ENCODE data around the gene CD6.

Gene CD6

DNA sequence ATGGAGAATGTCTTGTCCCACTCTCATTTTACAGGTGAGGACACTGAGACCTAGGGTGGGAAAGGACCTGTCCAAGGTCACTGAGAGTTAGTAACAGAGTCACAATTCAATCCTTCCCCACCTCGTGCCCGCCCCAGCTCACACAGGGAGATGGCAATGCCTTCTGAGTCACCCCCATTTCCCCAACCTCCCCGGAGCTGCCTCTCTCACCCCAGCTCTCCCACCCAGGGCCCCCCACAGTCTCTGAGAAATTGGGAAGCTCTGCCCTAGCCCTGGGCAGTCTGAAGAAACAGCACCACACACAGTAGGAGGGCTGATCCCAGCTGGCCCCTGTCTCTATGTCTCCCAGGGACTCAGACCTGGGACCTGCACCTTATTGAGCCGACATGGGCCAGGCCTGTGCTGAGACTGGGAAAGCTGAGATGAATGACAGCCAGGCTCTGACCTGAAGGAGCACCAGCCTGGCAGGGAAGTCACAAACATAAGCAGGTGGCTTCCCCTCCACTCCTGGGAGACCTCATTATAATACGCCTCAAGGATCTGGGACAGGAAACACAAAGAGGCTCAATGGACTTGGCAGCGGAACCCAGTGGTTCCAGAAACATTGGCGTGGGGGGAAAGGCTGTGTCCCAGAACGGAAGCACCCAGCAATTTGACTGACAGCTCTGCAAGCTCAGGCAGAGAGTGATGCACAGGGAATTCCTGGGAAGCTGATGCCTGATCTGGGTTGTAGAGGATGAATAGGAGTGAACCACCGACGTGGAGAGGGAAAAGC is 51.0 kb downstream of the CD6 start:
- TF ChIP-seq, protein P1, sequence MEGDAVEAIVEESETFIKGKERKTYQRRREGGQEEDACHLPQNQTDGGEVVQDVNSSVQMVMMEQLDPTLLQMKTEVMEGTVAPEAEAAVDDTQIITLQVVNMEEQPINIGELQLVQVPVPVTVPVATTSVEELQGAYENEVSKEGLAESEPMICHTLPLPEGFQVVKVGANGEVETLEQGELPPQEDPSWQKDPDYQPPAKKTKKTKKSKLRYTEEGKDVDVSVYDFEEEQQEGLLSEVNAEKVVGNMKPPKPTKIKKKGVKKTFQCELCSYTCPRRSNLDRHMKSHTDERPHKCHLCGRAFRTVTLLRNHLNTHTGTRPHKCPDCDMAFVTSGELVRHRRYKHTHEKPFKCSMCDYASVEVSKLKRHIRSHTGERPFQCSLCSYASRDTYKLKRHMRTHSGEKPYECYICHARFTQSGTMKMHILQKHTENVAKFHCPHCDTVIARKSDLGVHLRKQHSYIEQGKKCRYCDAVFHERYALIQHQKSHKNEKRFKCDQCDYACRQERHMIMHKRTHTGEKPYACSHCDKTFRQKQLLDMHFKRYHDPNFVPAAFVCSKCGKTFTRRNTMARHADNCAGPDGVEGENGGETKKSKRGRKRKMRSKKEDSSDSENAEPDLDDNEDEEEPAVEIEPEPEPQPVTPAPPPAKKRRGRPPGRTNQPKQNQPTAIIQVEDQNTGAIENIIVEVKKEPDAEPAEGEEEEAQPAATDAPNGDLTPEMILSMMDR (IDR thresholded peaks at IDR 0.05), result no peak

- TF ChIP-seq, protein P1 (IDR thresholded peaks at IDR 0.05), result no peak
These were observed 51.8 kb downstream of the CD6 start for GRCh38 chr11:61023086-61023965.

DNA sequence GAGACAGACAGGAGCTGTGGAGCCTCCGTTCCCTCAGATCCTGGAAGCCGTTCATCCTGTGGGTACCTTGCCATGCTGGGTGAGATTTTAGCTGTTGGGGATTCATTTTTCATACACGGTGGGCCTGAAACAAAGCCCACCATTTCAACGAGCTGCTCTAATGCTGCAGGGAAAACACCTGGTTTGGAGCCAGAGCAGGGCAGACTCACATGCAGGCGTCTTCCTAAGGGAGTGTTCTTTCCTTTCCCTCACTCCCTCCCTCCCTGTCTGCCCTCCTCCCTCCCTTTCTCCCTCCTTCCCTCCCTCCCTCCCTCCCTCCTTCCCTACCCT is 52.5 kb downstream of the CD6 start:
- TF ChIP-seq, protein P1 (IDR thresholded peaks at IDR 0.05), result no peak

DNA sequence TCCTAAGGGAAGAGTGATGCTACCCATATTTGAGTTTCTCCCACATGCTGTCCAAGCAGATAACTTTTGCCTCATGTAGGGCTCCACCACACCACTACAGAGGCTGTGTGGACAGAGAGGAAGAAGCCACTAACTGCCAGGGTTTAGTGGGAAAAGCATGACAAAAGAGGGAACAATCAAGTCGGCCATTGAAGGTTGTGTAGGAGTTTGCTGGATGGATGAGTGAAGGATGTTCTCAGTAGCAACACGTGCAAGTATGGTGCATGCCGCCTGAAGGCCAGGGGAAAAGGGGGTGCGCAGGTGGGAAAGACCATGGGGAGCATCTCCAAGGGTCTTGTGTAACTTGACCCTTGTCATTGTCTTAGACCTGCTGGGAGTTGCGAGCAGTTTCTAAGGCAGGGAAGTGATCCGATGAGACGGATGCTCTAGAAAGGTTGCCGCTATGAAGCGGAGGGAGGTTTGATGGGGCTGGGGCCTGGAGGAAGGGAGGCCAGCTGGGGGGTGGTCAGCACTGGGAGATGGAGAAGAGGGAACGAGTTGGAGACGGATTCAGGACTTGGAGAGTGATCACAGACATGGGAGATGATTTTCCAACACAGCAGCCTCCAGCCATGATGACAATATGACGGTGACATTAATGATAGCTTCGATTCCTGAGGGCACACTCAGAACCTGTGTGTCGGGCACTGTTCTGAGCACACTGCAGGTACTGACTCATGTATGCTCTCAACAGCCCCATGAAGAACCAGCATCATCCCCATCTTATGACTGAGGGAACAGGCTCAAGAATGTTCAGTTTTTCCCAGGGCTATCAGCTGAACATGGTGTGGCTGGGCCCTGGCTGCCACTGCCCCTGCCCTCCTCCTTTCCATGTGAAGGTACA is 53.7 kb downstream of the CD6 start:
- TF ChIP-seq, protein P1 (IDR thresholded peaks at IDR 0.05), result no peak

DNA sequence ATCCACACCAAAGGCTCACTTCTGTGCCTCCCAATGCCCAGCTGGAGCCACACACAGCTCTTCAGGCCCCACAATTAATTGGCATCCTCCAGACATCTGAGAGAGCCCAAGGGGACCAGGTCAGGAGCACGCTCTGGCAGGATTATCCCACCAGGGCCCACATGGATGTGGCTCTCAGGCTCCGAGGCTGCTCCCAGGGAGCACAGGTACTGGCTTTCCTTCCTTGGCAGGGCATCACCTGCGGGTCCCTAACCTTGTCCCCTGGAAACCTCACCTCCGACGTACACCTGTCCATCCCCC is 54.3 kb downstream of the CD6 start:
- TF ChIP-seq, protein P1 (IDR thresholded peaks at IDR 0.05), result no peak

DNA sequence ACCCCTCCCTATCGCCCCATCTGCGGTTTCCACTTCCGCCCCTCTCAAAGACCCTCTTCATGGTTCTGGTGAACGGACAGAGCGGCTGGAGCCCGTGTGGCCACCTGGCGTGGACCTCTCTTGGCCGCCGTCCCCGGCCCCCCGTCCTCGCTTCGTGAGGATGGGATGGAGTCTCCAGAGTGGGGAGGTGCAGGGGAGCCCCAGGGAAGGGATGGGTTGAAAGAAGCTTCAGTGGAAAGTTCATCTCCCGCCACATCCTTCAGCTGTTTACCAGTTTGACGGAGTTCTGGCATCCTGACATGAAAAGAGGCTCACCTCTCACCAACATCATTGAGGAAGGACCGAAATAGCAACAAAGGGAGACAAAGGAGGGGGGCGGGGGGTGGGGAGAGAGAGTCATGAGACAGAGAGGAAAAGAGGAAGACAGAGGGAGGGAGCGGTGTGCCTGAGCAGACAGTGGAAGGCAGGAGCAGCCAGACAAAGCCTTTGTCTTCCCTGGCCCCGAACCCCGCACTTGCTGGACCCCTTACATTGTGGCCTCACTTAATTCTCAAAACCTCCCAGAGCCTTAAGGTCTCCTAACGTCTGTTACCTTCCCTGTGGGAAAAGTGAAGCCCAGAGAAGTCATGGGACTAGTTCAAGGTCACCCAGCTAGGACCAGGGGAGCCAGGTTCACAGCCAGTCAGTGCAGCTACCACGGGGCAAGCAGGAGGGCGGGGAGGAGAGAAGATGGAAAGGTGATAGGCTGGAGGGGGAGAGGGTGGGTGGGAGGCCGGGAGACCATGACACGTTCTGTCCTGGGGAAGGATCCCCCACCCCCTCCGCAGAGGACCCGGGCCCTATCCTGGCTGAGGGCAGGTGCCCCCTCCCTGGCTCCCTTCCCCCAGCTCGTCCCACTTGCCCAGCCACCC is 54.9 kb downstream of the CD6 start:
- TF ChIP-seq, protein P1 (IDR thresholded peaks at IDR 0.05), result no peak

Data from LNCAP (cell line).